ENCODE measurements around the gene SCAMP5.

- TF ChIP-seq POLR2A (IDR thresholded peaks at IDR 0.05; ENCODE audit: low read depth): no peak
- no peak for TF ChIP-seq CTCF (IDR thresholded peaks at IDR 0.05)
- no peak for TF ChIP-seq POLR2AphosphoS5 (IDR thresholded peaks at IDR 0.05)
- no peak for TF ChIP-seq EP300 (IDR thresholded peaks at IDR 0.05)
Observed at GRCh38 chr15:75050283-75050682, 54.9 kb downstream of the SCAMP5 start.

Data from esophagus muscularis mucosa (tissue), 4 donors.